Activated CD4-positive, alpha-beta T cell treated with anti-CD3 and anti-CD28 coated beads for 4 hours (primary cell): ENCODE measurements around the gene ZDHHC7.
A peak's percentile ranks its signal among the peaks of the same experiment; 100 is the strongest.

Experiments used
- DNase-seq, 2 donors: peaks; one replicate each; pipeline ENCODE4 v3.0.0-alpha.2; 2020

The ZDHHC7 gene

GRCh38 chr16:84933774-84934631 lies 77.3 kb downstream of the ZDHHC7 start:
- DNase-seq = no peak

GRCh38 chr16:84932681-84933080 lies 78.7 kb downstream of the ZDHHC7 start:
- DNase-seq = no peak

DNA sequence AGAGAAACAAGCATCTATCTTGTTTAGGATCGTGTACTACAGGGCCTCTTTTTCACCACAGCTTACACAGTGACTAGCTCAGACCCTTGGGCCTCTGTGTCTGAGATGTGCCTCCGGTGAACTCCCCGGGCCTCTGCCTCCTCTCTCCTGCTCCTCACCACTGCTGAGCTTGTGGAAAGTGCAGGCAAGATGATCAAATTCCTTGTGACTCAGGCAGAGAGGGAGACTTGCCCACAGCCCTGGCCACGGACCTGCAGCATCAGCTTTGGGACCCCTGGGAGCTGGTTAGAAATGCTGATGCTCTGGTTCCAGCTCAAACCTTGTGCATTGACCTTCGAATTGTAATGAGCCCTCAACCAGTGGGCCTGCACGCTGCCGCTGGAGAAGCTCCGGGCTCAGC lies 79.8 kb downstream of the ZDHHC7 start:
- no peak for DNase-seq

- DNase-seq = no peak
These were observed 80.2 kb downstream of the ZDHHC7 start for GRCh38 chr16:84931107-84931494.

DNA sequence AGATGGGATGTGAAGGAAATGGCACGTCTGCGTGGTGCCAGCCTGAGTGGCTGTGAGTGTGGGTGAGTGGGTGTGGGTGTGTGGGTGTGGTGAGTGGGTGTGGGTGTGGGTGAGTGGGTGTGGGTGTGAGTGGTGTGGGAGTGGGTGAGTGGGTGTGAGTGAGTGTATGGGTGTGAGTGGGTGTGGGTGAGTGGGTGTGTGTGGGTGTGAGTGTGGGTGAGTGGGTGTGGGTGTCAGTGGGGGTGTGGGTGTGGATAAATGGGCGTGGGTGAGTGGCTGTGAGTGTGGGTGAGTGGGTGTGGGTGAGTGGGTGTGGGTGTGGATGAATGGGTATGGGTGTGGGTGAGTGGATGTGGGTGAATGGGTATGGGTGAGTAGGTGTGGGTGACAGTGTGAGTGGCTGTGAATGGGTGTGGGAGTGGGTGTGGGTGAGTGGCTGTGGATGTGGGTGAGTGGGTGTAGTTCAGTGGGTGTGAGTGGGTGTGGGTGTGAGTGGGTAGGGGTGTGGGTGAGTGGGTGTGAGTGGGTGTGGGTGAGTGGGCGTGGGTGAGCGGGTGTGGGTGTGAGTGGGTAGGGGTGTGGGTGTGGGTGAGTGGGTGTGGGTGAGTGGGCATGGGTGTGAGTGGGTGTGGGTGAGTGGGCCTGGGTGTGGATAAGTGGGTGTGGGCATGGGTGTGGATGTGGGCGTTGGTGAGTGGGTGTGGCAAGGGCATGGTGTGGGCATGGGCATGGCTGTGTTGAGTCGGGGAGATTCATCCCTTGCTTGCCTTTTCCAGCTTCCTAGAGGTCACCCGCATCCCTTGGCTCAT lies 80.8 kb downstream of the ZDHHC7 start:
- DNase-seq = peak; percentile 9 to 24

DNA sequence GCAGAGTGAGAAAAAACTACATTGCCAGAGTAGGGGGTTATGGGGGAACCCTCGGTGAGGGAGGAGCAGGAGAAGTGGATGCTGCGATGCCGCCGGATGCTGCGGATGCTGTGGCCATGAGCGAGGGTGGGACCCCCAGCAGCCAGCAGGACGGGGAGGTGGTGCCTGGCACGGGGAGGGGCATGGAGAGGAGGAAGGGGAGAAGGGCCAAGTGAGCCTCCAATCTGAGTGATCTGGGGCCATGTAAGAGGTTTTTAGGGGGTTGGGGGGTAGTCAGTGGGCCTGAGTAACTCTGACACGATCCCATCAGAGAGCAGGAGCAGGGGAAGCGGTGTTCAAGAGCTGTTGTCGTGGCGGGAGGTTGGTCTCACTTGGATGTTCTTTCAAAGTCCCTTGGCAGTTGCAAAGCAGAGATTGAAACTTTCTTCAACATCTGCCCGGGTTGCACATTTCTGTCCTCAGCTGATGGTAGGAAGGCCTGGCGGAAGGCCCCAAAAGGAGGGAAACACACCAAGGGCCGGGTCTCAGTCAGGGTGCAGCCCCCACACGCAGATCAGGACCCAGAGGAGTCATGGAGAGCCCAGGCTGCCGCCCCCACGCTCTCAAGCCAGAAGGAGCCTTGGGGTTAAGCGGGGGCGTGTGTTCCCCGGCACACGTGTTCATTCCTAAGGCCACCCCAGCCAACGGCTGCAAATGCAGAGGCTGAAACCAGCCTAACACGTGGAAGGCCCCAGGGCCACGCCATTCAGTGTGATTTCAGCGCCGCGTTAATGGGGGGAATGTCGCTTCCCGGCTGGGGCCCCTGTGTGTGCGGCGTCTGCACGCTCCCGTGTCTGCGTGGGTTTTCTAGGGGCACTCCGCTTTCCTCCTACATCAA lies 81.7 kb downstream of the ZDHHC7 start:
- no peak for DNase-seq

GRCh38 chr16:84928679-84929420 lies 82.5 kb downstream of the ZDHHC7 start:
- DNase-seq = no peak

GRCh38 chr16:84927621-84928591 lies 83.4 kb downstream of the ZDHHC7 start:
- no peak for DNase-seq

DNA sequence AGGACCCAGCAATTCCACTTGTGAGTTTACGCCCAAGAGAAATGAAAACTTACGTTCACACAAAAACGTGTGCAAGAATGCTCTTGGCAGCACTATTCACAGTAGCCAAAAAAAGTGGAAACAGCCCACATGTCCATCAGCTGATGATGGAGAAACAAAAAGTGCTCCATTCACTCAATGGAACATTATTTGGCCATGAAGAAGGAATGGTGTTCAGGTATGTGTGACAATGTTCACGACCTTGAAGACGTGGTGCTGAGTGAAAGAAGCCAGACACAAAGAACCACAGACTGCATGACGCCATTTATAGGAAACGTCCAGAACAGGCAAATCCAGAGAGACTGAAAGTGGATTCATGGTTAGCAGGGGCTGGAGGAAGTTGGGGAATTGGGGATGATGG lies 84.9 kb downstream of the ZDHHC7 start:
- no peak for DNase-seq

GRCh38 chr16:84925773-84926372 lies 85.5 kb downstream of the ZDHHC7 start:
- DNase-seq = no peak

GRCh38 chr16:84925092-84925772 lies 86.1 kb downstream of the ZDHHC7 start:
- DNase-seq = peak; percentile 57 to 72

GRCh38 chr16:84924331-84925091 lies 86.8 kb downstream of the ZDHHC7 start:
- DNase-seq = no peak
